Neural cell (in vitro differentiated cells): ENCODE data around the gene TMA7B. TPM values are rescaled to one million over a fixed set of nuclear protein-coding genes. Genes with fewer than 3 reads are reported as not detected.

ENCODE experiments used
- H2AFZ ChIP-seq: fragments of 200-600, 300-800 bp; sonication (generic), shearing (Covaris generic); 2 replicates; pipeline ENCODE4 v1.6.0; 2014; ENCODE audit warnings: low read depth, mild to moderate bottlenecking, antibody characterized with exemption, low read length, moderate library complexity
- H3F3A ChIP-seq: fragments of 200-600 bp; shearing (Covaris generic); 2 replicates; pipeline ENCODE4 v1.6.1; 2016; ENCODE audit warnings: mild to moderate bottlenecking, moderate library complexity, mixed read lengths, antibody characterized with exemption, low read length; ENCODE audit not compliant: insufficient read depth, poor library complexity, severe bottlenecking
- H3K27ac ChIP-seq: fragments of 200-600, 300-800 bp; sonication (generic), shearing (Covaris generic); 2 replicates; pipeline ENCODE4 v1.5.1; 2014; ENCODE audit warnings: mild to moderate bottlenecking, low read length, moderate library complexity
- H3K27me3 ChIP-seq: fragments of 300-800, 200-600 bp; sonication (generic), shearing (Covaris generic); 2 replicates; pipeline ENCODE4 v1.6.0; 2014; ENCODE audit warnings: mild to moderate bottlenecking, low read depth, low read length, moderate library complexity; ENCODE audit not compliant: insufficient read depth
- H3K36me3 ChIP-seq: fragments of 300-800, 200-600 bp; sonication (generic), shearing (Covaris generic); 2 replicates; pipeline ENCODE4 v1.5.1; 2014; ENCODE audit warnings: mild to moderate bottlenecking, antibody characterized with exemption, low read length, moderate library complexity; ENCODE audit not compliant: insufficient read depth
- H3K4me2 ChIP-seq: fragments of 300-800, 200-600 bp; sonication (generic), shearing (Covaris generic); 2 replicates; pipeline ENCODE4 v1.6.0; 2014; ENCODE audit warnings: mild to moderate bottlenecking, low read length
- H3K4me3 ChIP-seq: fragments of 300-800, 200-600 bp; sonication (generic), shearing (Covaris generic); 2 replicates; pipeline ENCODE4 v1.5.1; 2014; ENCODE audit warnings: mild to moderate bottlenecking, low read length, moderate library complexity
- H3K79me2 ChIP-seq: fragments of 200-600 bp; shearing (Covaris generic); replicated peaks from 2 replicates; pipeline ENCODE4 v1.6.0; 2014; ENCODE audit warnings: mild to moderate bottlenecking, low read length, moderate library complexity; ENCODE audit not compliant: insufficient read depth
- H3K9ac ChIP-seq: fragments of 300-800, 200-600 bp; sonication (generic), shearing (Covaris generic); 2 replicates; pipeline ENCODE4 v1.6.1; 2016; ENCODE audit warnings: mild to moderate bottlenecking, low read length, mixed read lengths
- H3K9me2 ChIP-seq: fragments of 200-600 bp; shearing (Covaris generic); 2 replicates; pipeline ENCODE4 v1.6.1; 2016; ENCODE audit warnings: mild to moderate bottlenecking, low read length, mixed read lengths; ENCODE audit not compliant: insufficient read depth
- H3K9me3 ChIP-seq: fragments of 200-600, 300-800 bp; sonication (generic), shearing (Covaris generic); 2 replicates; pipeline ENCODE4 v1.6.1; 2016; ENCODE audit warnings: mild to moderate bottlenecking, mixed run types, low read length, moderate library complexity, mixed read lengths
- H4K20me1 ChIP-seq: fragments of 200-600 bp; shearing (Covaris generic); 2 replicates; pipeline ENCODE4 v1.6.1; 2016; ENCODE audit warnings: mild to moderate bottlenecking, mixed run types; ENCODE audit not compliant: insufficient read depth
- EP300 ChIP-seq: fragments of 450-650 bp; conservative IDR thresholded peaks from 2 replicates; pipeline ENCODE4 v1.6.1; 2014; ENCODE audit warnings: antibody characterized with exemption, mild to moderate bottlenecking, moderate library complexity; ENCODE audit not compliant: poor library complexity, severe bottlenecking
- EZH2 ChIP-seq: fragments of 200-600, 300-800 bp; shearing (Covaris generic), sonication (generic); IDR thresholded peaks from 2 replicates; pipeline ENCODE4 v1.6.1; 2014; ENCODE audit warnings: antibody characterized with exemption, low read length, borderline replicate concordance, mild to moderate bottlenecking; ENCODE audit not compliant: insufficient read depth, poor library complexity, severe bottlenecking
- MXI1 ChIP-seq: fragments of 450-650 bp; conservative IDR thresholded peaks from 2 replicates; pipeline ENCODE4 v1.6.1; 2014; ENCODE audit warnings: antibody characterized with exemption, mild to moderate bottlenecking; ENCODE audit not compliant: poor library complexity, severe bottlenecking
- POLR2AphosphoS5 ChIP-seq: IDR thresholded peaks from 2 replicates; pipeline ENCODE4 v1.6.1; 2012
- RAD21 ChIP-seq: fragments of 450-650 bp; conservative IDR thresholded peaks from 2 replicates; pipeline ENCODE4 v1.6.1; 2014; ENCODE audit warnings: antibody characterized with exemption, mild to moderate bottlenecking, moderate library complexity
- REST ChIP-seq: IDR thresholded peaks from 2 replicates; pipeline ENCODE4 v1.6.1; 2012; ENCODE audit warnings: borderline replicate concordance
- SMC3 ChIP-seq: fragments of 450-650 bp; conservative IDR thresholded peaks from 2 replicates; pipeline ENCODE4 v1.6.1; 2014; ENCODE audit warnings: antibody characterized with exemption, mild to moderate bottlenecking, moderate library complexity; ENCODE audit not compliant: poor library complexity
- TAF1 ChIP-seq: IDR thresholded peaks from 2 replicates; pipeline ENCODE4 v1.6.1; 2012; ENCODE audit warnings: low read depth
- polyA plus RNA-seq: library from polyadenylated mRNA; depleted of rRNA; stranded (reverse); fragments of >200 nt; gene quantifications from 2 replicates; pipeline ENCODE4 v1.2.3, GENCODE V29; 2014
- TF ChIP-seq, protein P1 (sequence below): fragments of 450-650 bp; IDR thresholded peaks from 2 replicates; pipeline ENCODE4 v1.5.1; 2014; ENCODE audit warnings: antibody characterized with exemption, mild to moderate bottlenecking, moderate library complexity; ENCODE audit not compliant: poor library complexity, severe bottlenecking

TMA7B gene
- polyA plus RNA-seq, 1 donor from 2014 or later, result not detected

DNA sequence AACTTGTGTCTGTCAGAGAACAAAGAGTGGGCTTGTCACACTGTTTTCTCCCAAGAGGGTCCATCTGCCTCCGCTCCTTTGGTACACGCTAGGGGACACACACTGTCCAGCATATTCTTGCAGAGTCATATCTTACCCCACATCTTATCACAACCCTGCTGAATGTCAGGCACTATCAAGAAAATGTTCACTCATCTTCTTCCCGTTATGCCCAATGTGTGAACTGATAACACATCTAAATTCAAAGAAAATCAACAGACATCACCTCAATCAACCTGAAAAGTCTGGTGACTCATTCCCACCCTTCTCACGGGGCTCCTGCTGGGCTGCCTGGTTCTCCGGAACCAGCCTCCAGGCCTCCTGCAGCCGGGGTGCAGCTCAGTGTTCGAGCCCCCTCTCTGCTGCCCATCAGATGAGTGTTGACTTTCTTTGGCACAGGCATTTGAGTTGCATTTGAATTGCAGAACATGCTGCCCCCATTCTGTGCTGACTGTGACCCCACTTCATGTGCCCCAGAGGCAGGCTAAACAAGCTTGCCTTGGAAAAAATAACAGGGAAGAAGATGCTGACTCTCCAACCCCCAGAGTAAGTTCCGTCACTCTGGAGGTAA, 40.0 kb upstream of the TMA7B start:
- H2AFZ ChIP-seq, result no peak overlapping the region
- TF ChIP-seq, protein P1, sequence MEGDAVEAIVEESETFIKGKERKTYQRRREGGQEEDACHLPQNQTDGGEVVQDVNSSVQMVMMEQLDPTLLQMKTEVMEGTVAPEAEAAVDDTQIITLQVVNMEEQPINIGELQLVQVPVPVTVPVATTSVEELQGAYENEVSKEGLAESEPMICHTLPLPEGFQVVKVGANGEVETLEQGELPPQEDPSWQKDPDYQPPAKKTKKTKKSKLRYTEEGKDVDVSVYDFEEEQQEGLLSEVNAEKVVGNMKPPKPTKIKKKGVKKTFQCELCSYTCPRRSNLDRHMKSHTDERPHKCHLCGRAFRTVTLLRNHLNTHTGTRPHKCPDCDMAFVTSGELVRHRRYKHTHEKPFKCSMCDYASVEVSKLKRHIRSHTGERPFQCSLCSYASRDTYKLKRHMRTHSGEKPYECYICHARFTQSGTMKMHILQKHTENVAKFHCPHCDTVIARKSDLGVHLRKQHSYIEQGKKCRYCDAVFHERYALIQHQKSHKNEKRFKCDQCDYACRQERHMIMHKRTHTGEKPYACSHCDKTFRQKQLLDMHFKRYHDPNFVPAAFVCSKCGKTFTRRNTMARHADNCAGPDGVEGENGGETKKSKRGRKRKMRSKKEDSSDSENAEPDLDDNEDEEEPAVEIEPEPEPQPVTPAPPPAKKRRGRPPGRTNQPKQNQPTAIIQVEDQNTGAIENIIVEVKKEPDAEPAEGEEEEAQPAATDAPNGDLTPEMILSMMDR, result no peak
- TF ChIP-seq EP300 (no peak), MXI1 (no peak), TAF1 (no peak), EZH2 (no peak), POLR2AphosphoS5 (no peak), REST (no peak), RAD21 (no peak), SMC3 (no peak)
- H3K4me2 ChIP-seq, result no peak overlapping the region
- no peaks in the 10 kb centered on the region for H3K9me3 ChIP-seq
- no peak overlapping the region for H3K9ac ChIP-seq
- H3K4me3 ChIP-seq, result no peak overlapping the region
- H3K9me2 ChIP-seq, result no peaks in the 10 kb centered on the region
- no peaks in the 10 kb centered on the region for H3F3A ChIP-seq
- no peaks in the 10 kb centered on the region for H3K27me3 ChIP-seq
- H3K79me2 ChIP-seq, result no peaks in the 10 kb centered on the region
- no peak overlapping the region for H3K27ac ChIP-seq
- no peaks in the 10 kb centered on the region for H4K20me1 ChIP-seq
- no peaks in the 10 kb centered on the region for H3K36me3 ChIP-seq

DNA sequence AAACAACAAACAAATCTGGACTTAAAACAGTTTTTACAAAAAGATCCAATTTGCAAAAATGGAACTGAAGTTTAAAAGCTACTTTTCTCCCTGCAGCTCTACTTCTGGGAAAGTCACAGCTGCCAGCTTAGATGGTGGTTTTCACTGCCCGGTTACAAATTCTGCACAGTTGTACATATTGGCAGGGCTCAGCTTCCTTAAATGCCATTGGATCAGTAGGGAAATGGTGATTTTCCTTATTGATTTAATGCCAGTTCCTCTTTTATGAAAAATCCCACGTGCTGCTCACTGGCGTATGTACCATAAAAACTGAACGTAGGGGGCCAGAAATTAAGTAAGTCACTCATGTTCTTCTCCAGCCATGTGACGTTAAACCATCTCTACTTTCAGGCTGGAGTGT, 36.5 kb upstream of the TMA7B start:
- Histone ChIP-seq H3K27ac (no peak overlapping the region), H3K36me3 (no peaks in the 10 kb centered on the region), H3K79me2 (no peaks in the 10 kb centered on the region), H3K9me3 (no peaks in the 10 kb centered on the region), H4K20me1 (no peaks in the 10 kb centered on the region), H3K4me2 (no peak overlapping the region), H3K27me3 (no peaks in the 10 kb centered on the region), H3K9me2 (no peaks in the 10 kb centered on the region), H3F3A (no peaks in the 10 kb centered on the region), H3K4me3 (no peak overlapping the region), H3K9ac (no peak overlapping the region), H2AFZ (no peak overlapping the region)
- no peak for TF ChIP-seq TAF1
- TF ChIP-seq POLR2AphosphoS5, result no peak
- TF ChIP-seq, protein P1, result no peak
- no peak for TF ChIP-seq EP300
- TF ChIP-seq RAD21, result no peak
- TF ChIP-seq SMC3, result no peak
- TF ChIP-seq EZH2, result no peak
- TF ChIP-seq REST, result no peak
- no peak for TF ChIP-seq MXI1
